BLaER1 (cell line): Measurements from ENCODE around the gene TMEM161A.
A peak's percentile ranks its signal among the peaks of the same experiment; 100 is the strongest.

Source experiments
- H3K27ac ChIP-seq: shearing (Covaris generic); formaldehyde crosslinking; 2 replicates; pipeline ENCODE4 v1.8.1; 2022
- H3K27me3 ChIP-seq: shearing (Covaris generic); formaldehyde crosslinking; 2 replicates; pipeline ENCODE4 v1.8.1; 2022
- H3K36me3 ChIP-seq: shearing (Covaris generic); formaldehyde crosslinking; 2 replicates; pipeline ENCODE4 v1.8.1; 2022
- H3K4me1 ChIP-seq: shearing (Covaris generic); formaldehyde crosslinking; 2 replicates; pipeline ENCODE4 v1.8.1; 2022
- H3K4me2 ChIP-seq: shearing (Covaris generic); formaldehyde crosslinking; 2 replicates; pipeline ENCODE4 v1.8.1; 2022
- H3K4me3 ChIP-seq: shearing (Covaris generic); formaldehyde crosslinking; 2 replicates; pipeline ENCODE4 v1.8.1; 2022
- H3K9ac ChIP-seq: shearing (Covaris generic); formaldehyde crosslinking; 2 replicates; pipeline ENCODE4 v1.8.1; 2022
- H3K9me3 ChIP-seq: shearing (Covaris generic); formaldehyde crosslinking; 2 replicates; pipeline ENCODE4 v1.8.1; 2022
- H4K20me1 ChIP-seq: shearing (Covaris generic); formaldehyde crosslinking; 2 replicates; pipeline ENCODE4 v1.8.1; 2022
- Cebpa-rat ChIP-seq: shearing (Covaris generic); IDR thresholded peaks from 2 replicates; pipeline ENCODE4 v1.8.1; 2022

TMEM161A gene

GRCh38 chr19:19101540-19101939, 36.7 kb downstream of the TMEM161A start:
- Histone ChIP-seq H3K27me3 (no peaks in the 10 kb centered on the region), H3K9me3 (no peaks in the 10 kb centered on the region), H3K4me2 (no peak overlapping the region), H3K9ac (no peak overlapping the region), H4K20me1 (no peaks in the 10 kb centered on the region), H3K4me1 (peaks cover 21% of the 10 kb centered on the region), H3K4me3 (no peak overlapping the region), H3K27ac (no peak overlapping the region), H3K36me3 (peaks cover 68% of the 10 kb centered on the region)
- no peak for TF ChIP-seq Cebpa-rat

GRCh38 chr19:19098703-19099632, 39.3 kb downstream of the TMEM161A start:
- H3K27ac ChIP-seq, result no peak overlapping the region
- H3K9ac ChIP-seq, result no peak overlapping the region
- peaks cover 11% of the 10 kb centered on the region for H4K20me1 ChIP-seq
- H3K9me3 ChIP-seq, result no peaks in the 10 kb centered on the region
- no peak overlapping the region for H3K4me3 ChIP-seq
- no peaks in the 10 kb centered on the region for H3K4me1 ChIP-seq
- no peak overlapping the region for H3K4me2 ChIP-seq
- TF ChIP-seq Cebpa-rat, result no peak
- H3K36me3 ChIP-seq, result peaks cover 80% of the 10 kb centered on the region
- no peaks in the 10 kb centered on the region for H3K27me3 ChIP-seq

- Histone ChIP-seq H3K27ac (no peak overlapping the region), H4K20me1 (peaks cover 19% of the 10 kb centered on the region), H3K9me3 (no peaks in the 10 kb centered on the region), H3K4me2 (no peak overlapping the region), H3K4me3 (no peak overlapping the region), H3K27me3 (no peaks in the 10 kb centered on the region), H3K36me3 (peaks cover 82% of the 10 kb centered on the region), H3K4me1 (no peaks in the 10 kb centered on the region), H3K9ac (no peak overlapping the region)
- no peak for TF ChIP-seq Cebpa-rat
These were observed 40.1 kb downstream of the TMEM161A start for GRCh38 chr19:19098084-19098702.

- no peak overlapping the region for H3K9ac ChIP-seq
- peaks cover 80% of the 10 kb centered on the region for H3K36me3 ChIP-seq
- no peaks in the 10 kb centered on the region for H3K9me3 ChIP-seq
- TF ChIP-seq Cebpa-rat, result no peak
- no peak overlapping the region for H3K4me3 ChIP-seq
- no peaks in the 10 kb centered on the region for H3K4me1 ChIP-seq
- H4K20me1 ChIP-seq, result peaks cover 32% of the 10 kb centered on the region
- no peak overlapping the region for H3K27ac ChIP-seq
- H3K27me3 ChIP-seq, result no peaks in the 10 kb centered on the region
- no peak overlapping the region for H3K4me2 ChIP-seq
These were observed 41.3 kb downstream of the TMEM161A start for GRCh38 chr19:19096641-19097627.

- H3K27ac ChIP-seq, result no peak overlapping the region
- no peak overlapping the region for H3K9ac ChIP-seq
- H3K36me3 ChIP-seq, result peaks cover 79% of the 10 kb centered on the region
- H3K27me3 ChIP-seq, result no peaks in the 10 kb centered on the region
- no peak overlapping the region for H3K4me3 ChIP-seq
- H3K4me2 ChIP-seq, result no peak overlapping the region
- no peak for TF ChIP-seq Cebpa-rat
- H3K9me3 ChIP-seq, result no peaks in the 10 kb centered on the region
- H3K4me1 ChIP-seq, result peaks cover 3% of the 10 kb centered on the region; the same call in 1 of the 2 replicates
- H4K20me1 ChIP-seq, result peaks cover 36% of the 10 kb centered on the region
These were observed 42.6 kb downstream of the TMEM161A start for GRCh38 chr19:19095691-19096090.

GRCh38 chr19:19094513-19094912, 43.8 kb downstream of the TMEM161A start:
- Histone ChIP-seq H3K36me3 (peaks cover 76% of the 10 kb centered on the region), H4K20me1 (peaks cover 43% of the 10 kb centered on the region), H3K9me3 (no peaks in the 10 kb centered on the region), H3K4me2 (no peak overlapping the region), H3K4me1 (peaks cover 7% of the 10 kb centered on the region; the same call in 1 of the 2 replicates), H3K4me3 (no peak overlapping the region), H3K9ac (no peak overlapping the region), H3K27me3 (no peaks in the 10 kb centered on the region), H3K27ac (peak overlapping the region; percentile 13; the same call in 1 of the 2 replicates)
- TF ChIP-seq Cebpa-rat, result no peak

GRCh38 chr19:19087676-19088075, 50.6 kb downstream of the TMEM161A start:
- Histone ChIP-seq H3K9ac (no peak overlapping the region), H3K27me3 (no peaks in the 10 kb centered on the region), H3K4me3 (no peak overlapping the region), H4K20me1 (peaks cover 37% of the 10 kb centered on the region), H3K36me3 (peaks cover 67% of the 10 kb centered on the region), H3K4me2 (no peak overlapping the region), H3K4me1 (peaks cover 7% of the 10 kb centered on the region; the same call in 1 of the 2 replicates), H3K27ac (no peak overlapping the region), H3K9me3 (no peaks in the 10 kb centered on the region)
- TF ChIP-seq Cebpa-rat, result no peak

GRCh38 chr19:19083413-19084178, 54.7 kb downstream of the TMEM161A start:
- H3K36me3 ChIP-seq, result peaks cover 74% of the 10 kb centered on the region
- no peak overlapping the region for H3K27ac ChIP-seq
- no peak overlapping the region for H3K4me2 ChIP-seq
- no peaks in the 10 kb centered on the region for H3K27me3 ChIP-seq
- peaks cover 8% of the 10 kb centered on the region; the same call in 1 of the 2 replicates for H3K4me1 ChIP-seq
- peaks cover 55% of the 10 kb centered on the region for H4K20me1 ChIP-seq
- TF ChIP-seq Cebpa-rat, result no peak
- no peaks in the 10 kb centered on the region for H3K9me3 ChIP-seq
- H3K4me3 ChIP-seq, result no peak overlapping the region
- H3K9ac ChIP-seq, result no peak overlapping the region
